Spleen (tissue), 7 donors: ENCODE measurements around the gene EXOC6B.

Experiments used
- POLR2A ChIP-seq, 3 donors: fragments of 450-650 bp; IDR thresholded peaks; one replicate each; pipeline ENCODE4 v1.5.1; 2017; ENCODE audit warnings: antibody characterized with exemption in 3 of 3, mild to moderate bottlenecking in 1 of 3
- POLR2AphosphoS5 ChIP-seq, 3 donors: sonication (generic); formaldehyde crosslinking; IDR thresholded peaks; one replicate each; pipeline ENCODE4 v1.5.1; 2017; ENCODE audit warnings: antibody characterized with exemption in 3 of 3
- TF ChIP-seq, protein P1 (sequence below), 11 experiments: fragments of 200-600 bp in 7 of 11; fragments of 450-650 bp in 4 of 11; sonication (generic) in 4 of 11; IDR thresholded peaks in 8 of 11; conservative IDR thresholded peaks in 3 of 11; 1 replicate in 7 of 11; 2 replicates in 4 of 11; pipeline versions ENCODE4 v1.4.0 to v1.8.0; 2016 to 2021; ENCODE audit warnings: antibody characterized with exemption in 11 of 11, inconsistent platforms in 4 of 11, mild to moderate bottlenecking in 1 of 11
- donor health status: DM: no; HTN: no; CAD: no; lungs with moderate emphysema.
- donor health status: DM: no; HTN: no; CAD: no.
- donor health status: DM: no; HTN: no; CAD: no.

DNA sequence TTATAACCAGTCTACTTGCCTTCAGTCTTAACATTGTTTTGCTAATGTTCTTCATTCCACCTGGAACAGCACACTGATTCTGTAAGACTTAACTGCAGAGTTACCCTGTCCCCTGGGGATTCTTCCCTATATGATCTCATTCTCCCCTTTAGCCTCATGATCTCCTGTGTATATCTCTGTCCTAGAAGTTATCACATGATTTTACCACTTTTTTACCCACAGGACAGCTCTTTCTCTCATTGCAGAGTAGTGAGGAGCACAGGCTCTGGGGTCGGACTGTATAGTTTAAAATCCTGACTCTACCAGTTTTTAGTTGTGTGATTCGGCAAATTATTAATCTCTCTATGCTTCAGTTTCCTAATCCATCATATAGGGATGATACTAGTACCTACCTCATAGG lies 14.2 kb upstream of the EXOC6B start:
- TF ChIP-seq, protein P1, sequence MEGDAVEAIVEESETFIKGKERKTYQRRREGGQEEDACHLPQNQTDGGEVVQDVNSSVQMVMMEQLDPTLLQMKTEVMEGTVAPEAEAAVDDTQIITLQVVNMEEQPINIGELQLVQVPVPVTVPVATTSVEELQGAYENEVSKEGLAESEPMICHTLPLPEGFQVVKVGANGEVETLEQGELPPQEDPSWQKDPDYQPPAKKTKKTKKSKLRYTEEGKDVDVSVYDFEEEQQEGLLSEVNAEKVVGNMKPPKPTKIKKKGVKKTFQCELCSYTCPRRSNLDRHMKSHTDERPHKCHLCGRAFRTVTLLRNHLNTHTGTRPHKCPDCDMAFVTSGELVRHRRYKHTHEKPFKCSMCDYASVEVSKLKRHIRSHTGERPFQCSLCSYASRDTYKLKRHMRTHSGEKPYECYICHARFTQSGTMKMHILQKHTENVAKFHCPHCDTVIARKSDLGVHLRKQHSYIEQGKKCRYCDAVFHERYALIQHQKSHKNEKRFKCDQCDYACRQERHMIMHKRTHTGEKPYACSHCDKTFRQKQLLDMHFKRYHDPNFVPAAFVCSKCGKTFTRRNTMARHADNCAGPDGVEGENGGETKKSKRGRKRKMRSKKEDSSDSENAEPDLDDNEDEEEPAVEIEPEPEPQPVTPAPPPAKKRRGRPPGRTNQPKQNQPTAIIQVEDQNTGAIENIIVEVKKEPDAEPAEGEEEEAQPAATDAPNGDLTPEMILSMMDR (IDR thresholded peaks at IDR 0.05 in 8 of 11, conservative IDR thresholded peaks at IDR 0.05 in 3 of 11) = no peak
- TF ChIP-seq POLR2AphosphoS5 (IDR thresholded peaks at IDR 0.05) (no peak), POLR2A (IDR thresholded peaks at IDR 0.05) (no peak)
